ENCODE measurements around the gene MRPL47. TPM values are rescaled to one million over a fixed set of nuclear protein-coding genes. Genes with fewer than 3 reads are reported as not detected.
A peak's percentile ranks its signal among the peaks of the same experiment; 100 is the strongest.

MRPL47 gene
- total RNA-seq, result 38.6 and 44.3 TPM in 2 replicates

DNA sequence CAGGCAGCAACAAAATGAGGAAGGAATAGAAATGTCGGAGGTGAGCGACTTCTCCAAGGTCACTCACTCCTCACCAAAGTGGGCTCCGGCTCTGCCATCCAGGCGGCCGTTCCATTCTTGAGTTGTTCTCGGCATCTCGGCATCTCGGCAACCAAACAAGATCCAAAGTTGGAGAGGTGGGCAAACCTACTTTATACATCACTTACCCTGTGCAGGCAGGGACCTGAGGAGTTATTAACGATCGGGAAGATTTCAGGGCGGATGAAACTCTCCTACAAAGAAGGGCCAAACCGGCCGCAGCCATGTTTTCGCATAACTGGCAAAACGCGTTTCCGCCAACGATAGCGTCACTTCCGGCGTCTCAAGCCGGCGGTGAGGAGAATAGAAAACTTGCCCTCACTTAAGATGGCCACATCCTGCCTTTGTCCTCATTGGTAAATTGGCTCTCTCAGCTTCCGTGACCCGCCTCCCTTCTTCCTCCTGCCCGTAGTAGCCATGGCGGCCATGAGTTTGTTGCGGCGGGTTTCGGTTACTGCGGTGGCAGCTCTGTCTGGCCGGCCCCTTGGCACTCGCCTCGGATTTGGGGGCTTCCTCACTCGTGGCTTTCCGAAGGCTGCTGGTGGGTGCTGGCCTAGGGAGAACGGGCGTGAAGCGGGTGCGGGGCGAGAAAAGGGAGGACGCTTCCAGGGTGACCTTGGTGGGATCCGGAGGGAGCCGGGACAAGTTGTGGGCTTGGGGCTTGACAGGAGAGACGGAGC, at the start of gene MRPL47, which contains the start of gene NDUFB5:
TSS of gene MRPL47 (minus strand) at position 318 of the 758 bp plus-strand sequence. CDS start at position 304, 14 bp downstream.
TSS of gene NDUFB5 (plus strand) at position 474 of the 758 bp plus-strand sequence. CDS start at position 496, 22 bp downstream.
- ChIA-PET POLR2A (interaction anchor here (0.6 to 1.5 kb wide), 11 partner anchors 8 to 997 kb away, joined by 3 to 27 read pairs (median 3); partner anchors contain the start of genes ACTL6A, MFN1, TTC14 and USP13), CTCF (no interaction called here)
- intact Hi-C loops (cut with micrococcal nuclease), result loop anchor here (1.0 to 5.0 kb wide), 8 partner anchors 42 to 1308 kb away; partner anchors contain the start of genes ACTL6A, FXR1, MFN1 and ZNF639
- TF ChIP-seq, protein P1, sequence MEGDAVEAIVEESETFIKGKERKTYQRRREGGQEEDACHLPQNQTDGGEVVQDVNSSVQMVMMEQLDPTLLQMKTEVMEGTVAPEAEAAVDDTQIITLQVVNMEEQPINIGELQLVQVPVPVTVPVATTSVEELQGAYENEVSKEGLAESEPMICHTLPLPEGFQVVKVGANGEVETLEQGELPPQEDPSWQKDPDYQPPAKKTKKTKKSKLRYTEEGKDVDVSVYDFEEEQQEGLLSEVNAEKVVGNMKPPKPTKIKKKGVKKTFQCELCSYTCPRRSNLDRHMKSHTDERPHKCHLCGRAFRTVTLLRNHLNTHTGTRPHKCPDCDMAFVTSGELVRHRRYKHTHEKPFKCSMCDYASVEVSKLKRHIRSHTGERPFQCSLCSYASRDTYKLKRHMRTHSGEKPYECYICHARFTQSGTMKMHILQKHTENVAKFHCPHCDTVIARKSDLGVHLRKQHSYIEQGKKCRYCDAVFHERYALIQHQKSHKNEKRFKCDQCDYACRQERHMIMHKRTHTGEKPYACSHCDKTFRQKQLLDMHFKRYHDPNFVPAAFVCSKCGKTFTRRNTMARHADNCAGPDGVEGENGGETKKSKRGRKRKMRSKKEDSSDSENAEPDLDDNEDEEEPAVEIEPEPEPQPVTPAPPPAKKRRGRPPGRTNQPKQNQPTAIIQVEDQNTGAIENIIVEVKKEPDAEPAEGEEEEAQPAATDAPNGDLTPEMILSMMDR (IDR thresholded peaks at IDR 0.05), result no peak
- peaks cover 51% of the 10 kb centered on the region for H3K4me1 Mint-ChIP-seq
- peak within 1 kb of the TSS; percentile 99 for H3K4me3 Mint-ChIP-seq
- peak; percentile 82 for DNase-seq
- peaks cover 42% of the 10 kb centered on the region for H3K36me3 Mint-ChIP-seq (ENCODE audit: low read depth)
- H3K9me3 Mint-ChIP-seq, result no peaks in the 10 kb centered on the region
- peak; percentile 96 for ATAC-seq (ENCODE audit: low read depth)
- H3K27ac Mint-ChIP-seq, result peak within 1 kb of the TSS; percentile 99
- H3K27me3 Mint-ChIP-seq, result no peaks in the 10 kb centered on the region

DNA sequence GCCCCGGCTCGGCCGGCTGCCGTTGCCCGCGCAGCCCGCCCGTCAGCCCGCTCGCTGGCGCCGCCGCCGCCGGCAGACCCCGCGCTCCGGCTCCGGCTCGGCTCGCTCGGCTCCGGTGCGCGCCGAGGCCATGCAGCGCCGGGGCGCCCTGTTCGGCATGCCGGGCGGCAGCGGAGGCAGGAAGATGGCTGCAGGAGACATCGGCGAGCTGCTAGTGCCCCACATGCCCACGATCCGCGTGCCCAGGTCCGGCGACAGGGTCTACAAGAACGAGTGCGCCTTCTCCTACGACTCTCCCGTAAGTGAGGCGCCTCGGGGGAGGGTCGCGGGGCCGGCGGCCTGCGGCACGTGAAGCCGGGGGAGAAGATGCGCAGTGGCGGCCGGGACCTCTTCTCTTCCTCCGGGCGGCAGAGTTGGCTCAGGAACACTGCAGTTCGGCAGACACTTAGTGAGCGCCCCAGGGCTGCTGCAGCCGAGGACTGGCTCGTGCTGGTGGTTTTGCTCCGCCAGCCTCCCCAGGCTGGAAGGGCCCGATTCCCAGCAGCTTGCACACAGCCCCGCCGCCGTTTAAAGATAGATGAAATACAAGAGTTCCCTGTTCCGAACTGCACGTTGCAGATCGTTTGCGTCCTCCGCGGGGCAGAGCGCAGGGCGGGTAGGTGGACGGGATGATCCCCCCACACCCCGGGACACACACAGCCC, 48.8 kb upstream of the MRPL47 start:
- no peaks in the 10 kb centered on the region for H3K9me3 Mint-ChIP-seq
- ATAC-seq (ENCODE audit: low read depth), result peak; percentile 38
- peak; percentile 66 for DNase-seq

DNA sequence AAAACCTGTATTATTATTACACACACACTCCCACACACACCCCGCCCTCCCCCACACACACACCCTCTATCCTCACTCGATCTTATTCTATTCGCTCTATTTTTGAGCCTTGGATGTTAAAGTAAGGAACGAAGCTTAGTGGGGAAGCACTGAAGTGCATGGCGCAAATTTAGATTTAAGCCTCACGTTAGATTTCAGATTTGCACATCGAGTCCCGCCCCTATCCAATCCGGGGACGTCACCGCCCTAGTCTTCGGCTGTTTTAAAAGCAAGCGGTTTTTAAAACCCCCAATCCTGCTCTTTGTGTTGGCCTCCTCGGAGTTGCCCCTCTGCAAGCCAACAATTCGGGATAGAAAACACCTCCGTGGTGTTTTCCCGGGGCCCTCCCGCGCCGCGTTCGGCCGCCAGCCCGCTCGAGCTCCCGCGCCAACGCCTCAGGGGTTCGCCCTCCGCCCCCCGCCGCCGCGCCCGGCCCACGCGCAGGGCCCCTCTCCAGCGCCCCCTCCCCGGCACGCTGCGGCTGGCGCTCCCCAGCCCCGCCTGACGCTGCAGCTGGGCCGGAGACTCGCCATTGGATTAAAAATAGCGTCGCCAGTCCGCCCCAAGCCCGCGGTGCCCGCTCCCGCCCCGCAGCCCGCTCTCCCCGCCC, 48.1 kb upstream of the MRPL47 start, which contains the start of gene USP13:
TSS of gene USP13 (plus strand) at position 594 of the 649 bp plus-strand sequence. CDS start 186 bp downstream, outside the sequence.
- peak within 1 kb of the TSS; percentile 91 for H3K4me3 Mint-ChIP-seq
- DNase-seq (no peak), ATAC-seq (ENCODE audit: low read depth) (peak; percentile 77)
- peaks cover 25% of the 10 kb centered on the region for H3K4me1 Mint-ChIP-seq
- POLR2A ChIA-PET, result interaction anchor here (0.7 to 2.8 kb wide), 4 partner anchors 8 to 949 kb away, joined by 3 to 27 read pairs (median 4); partner anchors contain the start of genes MRPL47, NDUFB5 and TTC14
- peak within 1 kb of the TSS; percentile 87 for H3K27ac Mint-ChIP-seq
- no peaks in the 10 kb centered on the region for H3K9me3 Mint-ChIP-seq
- CTCF ChIA-PET, result no interaction called here
- H3K27me3 Mint-ChIP-seq, result no peaks in the 10 kb centered on the region
- peaks cover 6% of the 10 kb centered on the region for H3K36me3 Mint-ChIP-seq (ENCODE audit: low read depth)
- TF ChIP-seq, protein P1 (IDR thresholded peaks at IDR 0.05), result no peak
- intact Hi-C loops (cut with micrococcal nuclease), result loop anchor here (1.0 to 5.0 kb wide), 11 partner anchors 48 to 1625 kb away; partner anchors contain the start of genes ACTL6A, DNAJC19, GNB4 and MRPL47

More for the DNA sequence above, 48.8 kb upstream of the MRPL47 start:
- H3K4me3 Mint-ChIP-seq, result peak overlapping the region; percentile 91
- H3K36me3 Mint-ChIP-seq (ENCODE audit: low read depth), result peaks cover 6% of the 10 kb centered on the region
- no peaks in the 10 kb centered on the region for H3K27me3 Mint-ChIP-seq
- peaks cover 25% of the 10 kb centered on the region for H3K4me1 Mint-ChIP-seq
- ChIA-PET CTCF (no interaction called here), POLR2A (interaction anchor here (0.7 to 2.8 kb wide), 4 partner anchors 47 to 949 kb away, joined by 3 to 27 read pairs (median 6); partner anchors contain the start of genes MRPL47 and NDUFB5)
- TF ChIP-seq, protein P1 (IDR thresholded peaks at IDR 0.05), result no peak
- intact Hi-C loops (cut with micrococcal nuclease), result loop anchor here (2.0 to 5.0 kb wide), 8 partner anchors 201 to 1624 kb away; partner anchors contain the start of genes DNAJC19, GNB4, PIK3CA and ZMAT3
- peak overlapping the region; percentile 87 for H3K27ac Mint-ChIP-seq

DNA sequence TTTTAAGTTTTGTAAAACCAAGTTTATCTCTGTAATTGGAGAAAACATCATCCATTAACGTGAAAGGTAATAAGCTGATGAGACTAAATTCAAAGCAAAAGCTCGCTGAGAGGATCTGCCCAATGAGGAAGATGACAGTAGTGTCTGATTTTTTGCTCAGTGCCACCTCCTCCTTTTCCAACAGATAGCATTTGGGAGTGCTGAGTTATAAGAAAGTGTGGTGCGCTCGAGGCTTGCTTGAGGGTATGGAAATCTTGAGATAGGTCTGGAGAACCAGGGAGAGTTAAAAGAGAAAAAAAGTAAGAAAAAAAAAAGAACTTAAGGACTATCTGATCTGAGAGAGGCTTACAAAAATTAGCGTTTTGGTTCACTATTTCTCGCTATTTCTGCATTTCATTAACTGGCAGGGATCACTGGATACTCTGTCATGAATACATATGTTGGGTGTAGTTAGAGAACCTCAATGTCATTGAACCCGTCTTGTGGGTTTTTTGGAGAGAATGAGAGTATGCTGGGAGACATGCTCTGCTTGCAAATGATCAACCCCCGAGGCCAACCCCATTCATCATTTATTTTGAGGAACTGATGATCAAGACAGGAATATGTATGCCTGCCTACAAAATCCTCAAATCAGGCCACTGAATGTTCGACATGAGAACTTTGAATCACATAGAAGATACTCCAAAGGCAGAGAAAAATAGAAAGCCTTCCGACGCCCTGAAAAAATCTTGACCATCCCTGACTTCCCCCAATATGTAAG, 47.4 kb upstream of the MRPL47 start:
- Mint-ChIP-seq H3K27ac (peak overlapping the region; percentile 61), H3K4me3 (peak overlapping the region; percentile 83), H3K27me3 (no peaks in the 10 kb centered on the region), H3K36me3 (ENCODE audit: low read depth) (peaks cover 6% of the 10 kb centered on the region), H3K9me3 (no peaks in the 10 kb centered on the region), H3K4me1 (peaks cover 25% of the 10 kb centered on the region)
- TF ChIP-seq, protein P1 (IDR thresholded peaks at IDR 0.05), result no peak
- intact Hi-C loops (cut with micrococcal nuclease), result loop anchor here (1.0 to 5.0 kb wide), 11 partner anchors 48 to 1625 kb away; partner anchors contain the start of genes ACTL6A, DNAJC19, GNB4 and MRPL47
- DNase-seq, result no peak
- ChIA-PET CTCF (no interaction called here), POLR2A (interaction anchor here (0.6 to 2.8 kb wide), 5 partner anchors 8 to 950 kb away, joined by 3 to 27 read pairs (median 4); partner anchors contain the start of genes MRPL47, NDUFB5 and TTC14)
- no peak for ATAC-seq (ENCODE audit: low read depth)
